HFF-Myc (cell line): ENCODE results near the gene TSC1.
A peak's percentile ranks its signal among the peaks of the same experiment; 100 is the strongest.

Experiments
- DNase-seq: peaks from one replicate; pipeline ENCODE4 v3.0.0-alpha.2; 2011; ENCODE audit warnings: low read depth; ENCODE audit errors: extremely low read depth
- H3K4me3 ChIP-seq: replicated peaks from 2 replicates; pipeline ENCODE4 v1.5.1; 2011; ENCODE audit warnings: low read depth, mild to moderate bottlenecking, control low read depth, low read length
- CTCF ChIP-seq: IDR thresholded peaks from 2 replicates; pipeline ENCODE4 v1.5.1; 2012; ENCODE audit warnings: mild to moderate bottlenecking, low read depth, low read length, control low read depth; ENCODE audit errors: missing control alignments

TSC1 gene

GRCh38 chr9:132946631-132947295 is 2.3 kb upstream of the TSC1 start:
- DNase-seq, result no peak
- H3K4me3 ChIP-seq, result no peak overlapping the region
- no peak for TF ChIP-seq CTCF

- no peak overlapping the region for H3K4me3 ChIP-seq
- DNase-seq, result no peak
- no peak for TF ChIP-seq CTCF
Measured at GRCh38 chr9:132946211-132946610, 1.8 kb upstream of the TSC1 start.

GRCh38 chr9:132945186-132946130 is 1.0 kb upstream of the TSC1 start:
- TF ChIP-seq CTCF, result no peak
- DNase-seq, result no peak

GRCh38 chr9:132943651-132944293 is 644 bp downstream of the TSC1 start:
- TF ChIP-seq CTCF, result no peak
- DNase-seq, result no peak
- peak overlapping the region; percentile 85 for H3K4me3 ChIP-seq

More at GRCh38 chr9:132945186-132946130, 1.0 kb upstream of the TSC1 start:
- peak overlapping the region; percentile 85 for H3K4me3 ChIP-seq

- peak overlapping the region; percentile 85 for H3K4me3 ChIP-seq
- TF ChIP-seq CTCF, result no peak
- DNase-seq, result no peak
Measured at GRCh38 chr9:132942541-132943182, 1.8 kb downstream of the TSC1 start.

- DNase-seq, result no peak
- no peak overlapping the region for H3K4me3 ChIP-seq
- TF ChIP-seq CTCF, result no peak
Measured at GRCh38 chr9:132939169-132939568, 5.2 kb downstream of the TSC1 start.
